ENCODE data around the gene RAB17. TPM values are rescaled to one million over a fixed set of nuclear protein-coding genes. Genes with fewer than 3 reads are reported as not detected.

The RAB17 gene
- total RNA-seq, 1 donor, result 0.36 TPM

DNA sequence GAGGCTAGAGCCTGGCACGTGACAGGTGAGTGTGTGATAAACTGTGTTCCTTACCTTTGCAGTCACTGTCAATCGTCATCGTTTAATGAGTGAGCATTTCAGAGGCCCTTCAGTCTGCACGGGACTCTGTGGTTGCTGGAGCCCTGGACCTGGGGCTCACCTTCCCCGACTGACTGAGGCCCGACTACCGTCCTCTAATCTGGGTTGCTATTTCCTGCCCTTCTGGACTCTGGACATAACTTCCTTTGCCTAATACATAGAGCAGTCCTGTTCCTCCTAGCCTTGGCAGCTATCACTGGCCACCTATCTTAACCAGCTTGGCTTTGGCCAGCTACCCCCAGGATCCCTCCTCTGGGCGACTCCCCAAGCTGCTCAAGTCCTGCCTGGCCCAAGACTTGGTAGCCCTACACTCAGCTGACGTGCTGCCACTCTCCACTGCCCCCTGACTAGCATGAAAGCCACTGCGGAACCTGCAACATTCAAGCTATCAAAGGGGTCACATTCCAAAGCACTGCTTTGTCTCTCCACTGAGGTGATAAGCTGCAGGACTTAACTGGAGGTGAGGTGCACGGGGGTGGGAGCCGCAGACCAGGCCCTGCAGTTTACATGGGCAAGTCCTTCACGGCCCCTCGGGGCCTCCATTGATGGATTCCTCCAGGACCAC lies 11.1 kb upstream of the RAB17 start:
- H2AFZ ChIP-seq (ENCODE audit: low read length), result no peak overlapping the region
- DNase-seq (ENCODE audit: insufficient read length, low spot score, missing footprints), result no peak

DNA sequence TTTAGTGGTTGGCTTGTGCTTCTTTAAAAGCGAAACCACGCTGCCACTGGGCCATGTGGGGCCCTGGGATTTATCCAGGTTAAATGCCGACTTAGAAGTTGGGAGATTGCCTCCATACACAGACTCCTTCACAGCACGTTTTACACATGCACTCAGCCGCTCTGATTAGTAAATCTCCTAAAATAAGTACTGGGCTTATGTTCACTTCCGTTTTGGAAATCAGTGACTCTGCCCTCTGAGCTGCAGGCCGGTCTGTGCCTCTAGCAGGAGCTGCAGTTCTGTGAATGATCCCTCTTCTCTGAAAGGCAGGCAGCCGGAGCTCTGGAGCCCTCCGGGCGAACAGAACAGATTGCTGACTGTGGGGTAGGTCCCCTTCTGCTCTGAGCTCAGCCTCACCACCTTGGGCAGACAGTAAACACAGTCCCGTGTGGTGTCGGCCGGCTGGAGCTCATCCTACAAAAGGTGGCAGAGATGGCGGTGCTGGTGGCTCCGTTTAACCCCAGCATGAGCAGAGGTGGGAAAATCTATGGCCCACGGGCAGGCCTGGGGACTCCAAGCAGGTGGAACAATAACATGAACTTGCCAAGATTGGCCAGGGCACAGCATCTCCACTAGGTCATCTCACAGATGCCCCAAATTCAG lies 9.8 kb upstream of the RAB17 start:
- Histone ChIP-seq H4K20me1 (ENCODE audit: insufficient read depth, low read length) (no peaks in the 10 kb centered on the region), H3K4me3 (ENCODE audit: insufficient read depth, low read length) (peak overlapping the region; percentile 54), H3K4me1 (ENCODE audit: insufficient read depth, low read length) (peaks cover 15% of the 10 kb centered on the region), H3K27me3 (ENCODE audit: insufficient read depth, low read length) (no peaks in the 10 kb centered on the region), H3K4me2 (ENCODE audit: insufficient read depth, low read length) (peak overlapping the region; percentile 81), H3K79me2 (ENCODE audit: insufficient read depth, low read length) (no peaks in the 10 kb centered on the region), H3K27ac (ENCODE audit: low read depth, low read length) (peak overlapping the region; percentile 75), H3K9me3 (ENCODE audit: low read depth, low read length) (no peaks in the 10 kb centered on the region), H3K36me3 (ENCODE audit: insufficient read depth, low read length) (no peaks in the 10 kb centered on the region), H2AFZ (ENCODE audit: low read length) (peak overlapping the region; percentile 88)
- peak; percentile 95 for DNase-seq (ENCODE audit: insufficient read length, low spot score, missing footprints)
- TF ChIP-seq, protein P1, sequence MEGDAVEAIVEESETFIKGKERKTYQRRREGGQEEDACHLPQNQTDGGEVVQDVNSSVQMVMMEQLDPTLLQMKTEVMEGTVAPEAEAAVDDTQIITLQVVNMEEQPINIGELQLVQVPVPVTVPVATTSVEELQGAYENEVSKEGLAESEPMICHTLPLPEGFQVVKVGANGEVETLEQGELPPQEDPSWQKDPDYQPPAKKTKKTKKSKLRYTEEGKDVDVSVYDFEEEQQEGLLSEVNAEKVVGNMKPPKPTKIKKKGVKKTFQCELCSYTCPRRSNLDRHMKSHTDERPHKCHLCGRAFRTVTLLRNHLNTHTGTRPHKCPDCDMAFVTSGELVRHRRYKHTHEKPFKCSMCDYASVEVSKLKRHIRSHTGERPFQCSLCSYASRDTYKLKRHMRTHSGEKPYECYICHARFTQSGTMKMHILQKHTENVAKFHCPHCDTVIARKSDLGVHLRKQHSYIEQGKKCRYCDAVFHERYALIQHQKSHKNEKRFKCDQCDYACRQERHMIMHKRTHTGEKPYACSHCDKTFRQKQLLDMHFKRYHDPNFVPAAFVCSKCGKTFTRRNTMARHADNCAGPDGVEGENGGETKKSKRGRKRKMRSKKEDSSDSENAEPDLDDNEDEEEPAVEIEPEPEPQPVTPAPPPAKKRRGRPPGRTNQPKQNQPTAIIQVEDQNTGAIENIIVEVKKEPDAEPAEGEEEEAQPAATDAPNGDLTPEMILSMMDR (IDR thresholded peaks at IDR 0.05; ENCODE audit: extremely low read depth, low read depth, low read length), result peak; percentile 54

More for the DNA sequence above, 11.1 kb upstream of the RAB17 start:
- Histone ChIP-seq H3K9me3 (ENCODE audit: low read depth, low read length) (no peaks in the 10 kb centered on the region), H3K79me2 (ENCODE audit: insufficient read depth, low read length) (no peaks in the 10 kb centered on the region), H3K27me3 (ENCODE audit: insufficient read depth, low read length) (no peaks in the 10 kb centered on the region), H3K36me3 (ENCODE audit: insufficient read depth, low read length) (no peaks in the 10 kb centered on the region), H3K27ac (ENCODE audit: low read depth, low read length) (no peak overlapping the region), H4K20me1 (ENCODE audit: insufficient read depth, low read length) (no peaks in the 10 kb centered on the region), H3K4me1 (ENCODE audit: insufficient read depth, low read length) (peaks cover 15% of the 10 kb centered on the region), H3K4me3 (ENCODE audit: insufficient read depth, low read length) (no peak overlapping the region), H3K4me2 (ENCODE audit: insufficient read depth, low read length) (no peak overlapping the region)
- TF ChIP-seq, protein P1 (IDR thresholded peaks at IDR 0.05; ENCODE audit: extremely low read depth, low read depth, low read length), result no peak

DNA sequence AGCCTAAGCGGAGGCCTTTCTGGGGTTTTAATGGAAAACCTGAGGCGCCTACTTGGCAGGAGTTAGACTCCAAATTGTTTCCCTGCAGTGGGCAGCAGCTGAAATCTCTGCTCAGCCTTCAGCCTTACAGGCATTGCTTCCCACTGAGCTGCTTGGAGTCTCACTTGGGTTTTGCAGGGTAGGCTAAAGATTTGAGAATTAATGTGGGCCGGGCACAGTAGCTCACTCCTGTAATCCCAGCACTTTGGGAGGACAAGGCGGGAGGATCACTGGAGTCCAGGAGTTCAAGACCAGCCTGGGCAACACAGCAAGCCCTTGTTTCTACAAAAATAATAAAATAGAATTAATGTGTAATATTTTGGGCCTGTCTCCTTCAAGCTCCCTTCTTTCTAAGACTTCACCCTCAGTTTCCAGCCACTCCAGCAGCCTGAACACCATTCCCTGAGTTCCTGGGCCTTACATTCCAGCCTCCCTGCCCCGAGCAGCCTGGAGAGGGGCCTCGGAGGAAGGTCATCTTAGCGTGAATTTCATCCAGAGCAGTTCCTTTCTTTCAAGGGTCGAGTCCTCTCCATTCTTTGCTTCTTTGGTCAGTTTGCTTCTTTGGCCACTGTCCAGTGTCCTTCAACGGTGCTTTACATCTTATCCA lies 9.1 kb upstream of the RAB17 start:
- Histone ChIP-seq H3K4me3 (ENCODE audit: insufficient read depth, low read length) (peak overlapping the region; percentile 54), H3K4me2 (ENCODE audit: insufficient read depth, low read length) (peak overlapping the region; percentile 81)

More for the DNA sequence above, 9.1 kb upstream of the RAB17 start:
- Histone ChIP-seq H4K20me1 (ENCODE audit: insufficient read depth, low read length) (no peaks in the 10 kb centered on the region), H3K27ac (ENCODE audit: low read depth, low read length) (peak overlapping the region; percentile 75), H3K27me3 (ENCODE audit: insufficient read depth, low read length) (no peaks in the 10 kb centered on the region), H3K79me2 (ENCODE audit: insufficient read depth, low read length) (no peaks in the 10 kb centered on the region), H3K36me3 (ENCODE audit: insufficient read depth, low read length) (no peaks in the 10 kb centered on the region), H2AFZ (ENCODE audit: low read length) (peak overlapping the region; percentile 88), H3K9me3 (ENCODE audit: low read depth, low read length) (no peaks in the 10 kb centered on the region), H3K4me1 (ENCODE audit: insufficient read depth, low read length) (peaks cover 15% of the 10 kb centered on the region)
- DNase-seq (ENCODE audit: insufficient read length, low spot score, missing footprints), result no peak
- TF ChIP-seq, protein P1 (IDR thresholded peaks at IDR 0.05; ENCODE audit: extremely low read depth, low read depth, low read length), result no peak
